Measurements from ENCODE around the gene INTS6. TPM values are rescaled to one million over a fixed set of nuclear protein-coding genes. Genes with fewer than 3 reads are reported as not detected.

INTS6 gene
- total RNA-seq, 1 donor from 2014 or later: 23.1 TPM

- Histone ChIP-seq H3K4me1 (no peaks in the 10 kb centered on the region), H3K27ac (replicated peaks) (no peak overlapping the region), H3K4me3 (no peak overlapping the region), H3K36me3 (peaks cover 57% of the 10 kb centered on the region), H3K9me3 (replicated peaks) (no peaks in the 10 kb centered on the region), H3K27me3 (ENCODE audit: low read depth) (no peaks in the 10 kb centered on the region)
- TF ChIP-seq, protein P1, sequence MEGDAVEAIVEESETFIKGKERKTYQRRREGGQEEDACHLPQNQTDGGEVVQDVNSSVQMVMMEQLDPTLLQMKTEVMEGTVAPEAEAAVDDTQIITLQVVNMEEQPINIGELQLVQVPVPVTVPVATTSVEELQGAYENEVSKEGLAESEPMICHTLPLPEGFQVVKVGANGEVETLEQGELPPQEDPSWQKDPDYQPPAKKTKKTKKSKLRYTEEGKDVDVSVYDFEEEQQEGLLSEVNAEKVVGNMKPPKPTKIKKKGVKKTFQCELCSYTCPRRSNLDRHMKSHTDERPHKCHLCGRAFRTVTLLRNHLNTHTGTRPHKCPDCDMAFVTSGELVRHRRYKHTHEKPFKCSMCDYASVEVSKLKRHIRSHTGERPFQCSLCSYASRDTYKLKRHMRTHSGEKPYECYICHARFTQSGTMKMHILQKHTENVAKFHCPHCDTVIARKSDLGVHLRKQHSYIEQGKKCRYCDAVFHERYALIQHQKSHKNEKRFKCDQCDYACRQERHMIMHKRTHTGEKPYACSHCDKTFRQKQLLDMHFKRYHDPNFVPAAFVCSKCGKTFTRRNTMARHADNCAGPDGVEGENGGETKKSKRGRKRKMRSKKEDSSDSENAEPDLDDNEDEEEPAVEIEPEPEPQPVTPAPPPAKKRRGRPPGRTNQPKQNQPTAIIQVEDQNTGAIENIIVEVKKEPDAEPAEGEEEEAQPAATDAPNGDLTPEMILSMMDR (IDR thresholded peaks at IDR 0.05; ENCODE audit: borderline replicate concordance): no peak
- DNase-seq: no peak
- intact Hi-C loops (cut with micrococcal nuclease): no loop called here
These were observed 89.2 kb downstream of the INTS6 start for GRCh38 chr13:51363625-51364024.

DNA sequence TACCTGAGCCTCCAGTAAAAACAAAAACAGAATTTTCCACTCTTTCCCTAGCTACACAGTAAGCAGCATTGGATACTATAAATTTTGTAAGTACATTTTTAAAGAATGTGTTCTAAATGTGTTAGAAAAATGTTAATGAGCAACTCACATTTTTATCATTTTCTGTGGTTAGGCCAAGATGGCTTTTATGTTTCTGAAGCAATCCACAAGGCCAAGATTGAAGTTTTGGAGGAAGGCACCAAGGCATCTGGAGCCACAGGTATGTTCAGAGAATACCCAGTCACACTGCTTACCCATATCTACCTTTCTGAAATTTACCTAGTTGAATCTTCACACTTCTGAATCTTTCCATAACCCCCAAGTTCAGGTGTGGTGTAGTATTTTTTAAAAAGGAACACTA lies 91.7 kb downstream of the INTS6 start:
- H3K27ac ChIP-seq (replicated peaks): no peak overlapping the region
- H3K9me3 ChIP-seq (replicated peaks): no peaks in the 10 kb centered on the region
- no peaks in the 10 kb centered on the region for H3K4me1 ChIP-seq
- peaks cover 31% of the 10 kb centered on the region for H3K36me3 ChIP-seq
- DNase-seq: no peak
- TF ChIP-seq, protein P1 (IDR thresholded peaks at IDR 0.05; ENCODE audit: borderline replicate concordance): no peak
- no peaks in the 10 kb centered on the region for H3K27me3 ChIP-seq (ENCODE audit: low read depth)
- no peak overlapping the region for H3K4me3 ChIP-seq
- intact Hi-C loops (cut with micrococcal nuclease): no loop called here

GRCh38 chr13:51360489-51360888 lies 92.3 kb downstream of the INTS6 start:
- TF ChIP-seq, protein P1 (IDR thresholded peaks at IDR 0.05; ENCODE audit: borderline replicate concordance): no peak
- Histone ChIP-seq H3K36me3 (peaks cover 27% of the 10 kb centered on the region), H3K4me3 (no peak overlapping the region), H3K27ac (replicated peaks) (no peak overlapping the region), H3K4me1 (no peaks in the 10 kb centered on the region), H3K9me3 (replicated peaks) (no peaks in the 10 kb centered on the region), H3K27me3 (ENCODE audit: low read depth) (no peaks in the 10 kb centered on the region)
- DNase-seq: no peak
- intact Hi-C loops (cut with micrococcal nuclease): no loop called here

- no peaks in the 10 kb centered on the region for H3K9me3 ChIP-seq (replicated peaks)
- DNase-seq: no peak
- H3K36me3 ChIP-seq: peaks cover 15% of the 10 kb centered on the region
- H3K4me1 ChIP-seq: no peaks in the 10 kb centered on the region
- TF ChIP-seq, protein P1 (IDR thresholded peaks at IDR 0.05; ENCODE audit: borderline replicate concordance): no peak
- no peak overlapping the region for H3K27ac ChIP-seq (replicated peaks)
- intact Hi-C loops (cut with micrococcal nuclease): no loop called here
- no peak overlapping the region for H3K4me3 ChIP-seq
- no peaks in the 10 kb centered on the region for H3K27me3 ChIP-seq (ENCODE audit: low read depth)
These were observed 93.5 kb downstream of the INTS6 start for GRCh38 chr13:51359352-51359751.

- no peaks in the 10 kb centered on the region for H3K9me3 ChIP-seq (replicated peaks)
- TF ChIP-seq, protein P1 (IDR thresholded peaks at IDR 0.05; ENCODE audit: borderline replicate concordance): no peak
- no peak overlapping the region for H3K4me3 ChIP-seq
- no peak overlapping the region for H3K27ac ChIP-seq (replicated peaks)
- no peaks in the 10 kb centered on the region for H3K27me3 ChIP-seq (ENCODE audit: low read depth)
- no peak for DNase-seq
- intact Hi-C loops (cut with micrococcal nuclease): no loop called here
- H3K4me1 ChIP-seq: no peaks in the 10 kb centered on the region
- peaks cover 11% of the 10 kb centered on the region for H3K36me3 ChIP-seq
These were observed 94.8 kb downstream of the INTS6 start for GRCh38 chr13:51357928-51358595.
